Esophagus mucosa (tissue), 1 donor: ENCODE results near the gene AKR1B1. TPM values are rescaled to one million over a fixed set of nuclear protein-coding genes. Genes with fewer than 3 reads are reported as not detected.

Experiments used
- ATAC-seq: fragments of 200-7000 bp; cut with Tn5 transposase; one replicate; pipeline ENCODE4 v1.9.1; 2020
- total RNA-seq: library from RNA; stranded (reverse); gene quantifications from one replicate; pipeline ENCODE4 v1.2.4, GENCODE V29; 2023
- donor health status: DM: yes; HTN: yes; CAD: no.

The AKR1B1 gene
- total RNA-seq, 1 donor from 2014 or later: 28.5 TPM

- no peak for ATAC-seq
Measured at GRCh38 chr7:134468475-134468874, 9.6 kb upstream of the AKR1B1 start.

- ATAC-seq: no peak
Measured at GRCh38 chr7:134468054-134468453, 9.2 kb upstream of the AKR1B1 start.

- ATAC-seq: no peak
Measured at GRCh38 chr7:134465491-134465890, 6.6 kb upstream of the AKR1B1 start.

- ATAC-seq: no peak
Measured at GRCh38 chr7:134464496-134464895, 5.6 kb upstream of the AKR1B1 start.

GRCh38 chr7:134463751-134464150 lies 4.9 kb upstream of the AKR1B1 start:
- no peak for ATAC-seq

GRCh38 chr7:134462337-134462925 lies 3.5 kb upstream of the AKR1B1 start:
- ATAC-seq: no peak

GRCh38 chr7:134461916-134462315 lies 3.0 kb upstream of the AKR1B1 start:
- no peak for ATAC-seq

GRCh38 chr7:134459981-134460380 lies 1.1 kb upstream of the AKR1B1 start:
- no peak for ATAC-seq

GRCh38 chr7:134458341-134458805 lies 527 bp downstream of the AKR1B1 start:
- ATAC-seq: peak; percentile 47

- ATAC-seq: no peak
Measured at GRCh38 chr7:134457210-134457609, 1.7 kb downstream of the AKR1B1 start.

GRCh38 chr7:134454277-134454676 lies 4.6 kb downstream of the AKR1B1 start:
- ATAC-seq: no peak

- no peak for ATAC-seq
Measured at GRCh38 chr7:134453518-134453917, 5.4 kb downstream of the AKR1B1 start.

GRCh38 chr7:134452991-134453473 lies 5.9 kb downstream of the AKR1B1 start:
- ATAC-seq: no peak

GRCh38 chr7:134452419-134452838 lies 6.5 kb downstream of the AKR1B1 start:
- no peak for ATAC-seq

- no peak for ATAC-seq
Measured at GRCh38 chr7:134451656-134452055, 7.2 kb downstream of the AKR1B1 start.

GRCh38 chr7:134450294-134451000 lies 8.5 kb downstream of the AKR1B1 start:
- ATAC-seq: no peak

- no peak for ATAC-seq
Measured at GRCh38 chr7:134449680-134450079, 9.2 kb downstream of the AKR1B1 start.

GRCh38 chr7:134448356-134449229 lies 10.3 kb downstream of the AKR1B1 start:
- peak; percentile 75 for ATAC-seq

GRCh38 chr7:134447383-134447782 lies 11.5 kb downstream of the AKR1B1 start:
- no peak for ATAC-seq

- ATAC-seq: no peak
Measured at GRCh38 chr7:134446923-134447322, 12.0 kb downstream of the AKR1B1 start.

GRCh38 chr7:134446446-134446845 lies 12.5 kb downstream of the AKR1B1 start:
- no peak for ATAC-seq

GRCh38 chr7:134444961-134445315 lies 14.0 kb downstream of the AKR1B1 start:
- ATAC-seq: no peak
